HG02884 (cell line): ENCODE measurements around the gene PPP4R2.
"Not testable (repeated sequence)": the region's sequence is repeated elsewhere in the genome, so short reads cannot be mapped to it uniquely, and the experiment has no call there.

Experiments
- ATAC-seq: cut with Tn5 transposase; IDR thresholded peaks from one replicate; pipeline ENCODE4 v1.9.1; 2021; ENCODE audit warnings: mild to moderate bottlenecking, moderate library complexity; ENCODE audit not compliant: unreplicated experiment

Gene PPP4R2

GRCh38 chr3:73021301-73021835, 24.8 kb downstream of the PPP4R2 start:
- no peak for ATAC-seq

- no peak for ATAC-seq
Observed at GRCh38 chr3:73024836-73025235, 28.2 kb downstream of the PPP4R2 start.

GRCh38 chr3:73026111-73026759, 29.6 kb downstream of the PPP4R2 start:
- ATAC-seq, result no peak

GRCh38 chr3:73026760-73027113, 30.1 kb downstream of the PPP4R2 start:
- ATAC-seq, result no peak

- ATAC-seq, result no peak
Observed at GRCh38 chr3:73028803-73029202, 32.2 kb downstream of the PPP4R2 start.

DNA sequence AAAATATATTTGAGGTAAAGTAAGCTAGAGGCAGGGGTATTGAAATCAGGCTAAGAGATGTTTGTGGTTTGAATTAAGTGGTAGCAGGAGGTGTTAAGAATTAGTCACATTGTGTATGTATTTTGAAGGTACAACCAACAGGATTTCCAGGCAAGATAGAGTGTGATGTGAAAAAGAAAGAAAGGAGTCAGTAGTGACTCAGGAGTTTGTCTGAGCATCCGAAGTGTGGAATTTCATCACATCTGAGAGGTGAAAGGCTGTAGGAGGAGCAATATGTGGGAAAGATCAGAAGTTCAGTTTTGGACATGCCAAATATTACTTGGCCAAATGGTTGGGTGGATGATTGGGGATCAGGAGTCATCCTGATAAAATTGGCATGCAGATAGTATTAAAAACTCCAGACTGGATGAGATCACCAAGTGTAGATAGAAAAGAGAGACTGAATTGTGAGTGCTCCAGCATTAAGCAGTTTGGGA, 32.7 kb downstream of the PPP4R2 start:
- no peak for ATAC-seq

DNA sequence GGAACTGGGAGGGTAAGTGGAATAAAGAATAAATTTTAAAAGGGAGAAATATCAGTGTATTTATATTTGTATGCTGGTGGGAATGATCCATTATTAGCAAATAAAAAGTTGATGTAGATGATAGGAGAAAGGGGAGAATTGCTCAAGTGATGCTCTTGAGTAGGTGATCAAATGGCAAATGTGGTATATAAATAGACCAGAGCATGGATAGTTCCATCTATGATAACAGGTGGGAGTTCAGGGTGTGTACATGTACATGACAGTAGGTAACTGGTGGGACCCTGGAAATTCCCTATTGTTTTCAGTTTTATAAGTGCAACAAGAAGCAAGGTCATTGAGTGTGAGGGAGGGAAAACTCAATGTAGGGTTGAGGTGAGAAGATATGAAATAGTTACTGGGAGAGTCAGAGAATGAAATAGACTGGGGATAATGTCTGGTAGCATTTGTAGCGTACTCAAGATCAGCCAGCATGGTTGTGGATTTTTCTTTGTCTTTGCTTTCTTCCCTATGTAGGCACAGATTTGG, 33.5 kb downstream of the PPP4R2 start:
- ATAC-seq, result no peak

DNA sequence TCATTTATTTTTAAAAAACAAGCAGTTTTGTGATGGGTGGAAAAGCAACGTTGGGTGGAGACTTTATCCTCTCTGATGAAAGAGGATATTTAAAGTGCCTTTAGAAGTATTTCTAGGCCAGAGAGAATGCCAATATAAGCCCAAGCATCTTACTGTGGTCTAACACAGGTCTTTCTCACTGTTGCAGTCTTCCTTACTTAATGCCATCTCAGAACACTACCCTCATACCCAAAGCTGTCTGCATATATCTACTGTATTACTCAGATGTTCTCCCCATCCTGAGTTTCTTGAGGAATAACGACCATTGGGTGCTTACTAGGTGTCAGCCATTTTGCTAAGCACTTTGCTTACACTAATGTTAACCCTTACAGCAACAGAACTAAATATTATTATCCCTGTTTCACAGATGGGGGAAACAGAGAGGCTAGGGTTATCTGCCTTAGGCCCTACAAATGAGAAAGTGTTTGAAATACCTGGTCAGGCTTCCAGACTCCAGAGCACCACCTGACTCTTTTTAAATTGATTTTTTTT, 35.0 kb downstream of the PPP4R2 start:
- ATAC-seq, result no peak

GRCh38 chr3:73036694-73037591, 40.3 kb downstream of the PPP4R2 start:
- no peak for ATAC-seq

GRCh38 chr3:73041537-73041936, 44.9 kb downstream of the PPP4R2 start:
- no peak for ATAC-seq

- ATAC-seq, result no peak
Observed at GRCh38 chr3:73043414-73043813, 46.8 kb downstream of the PPP4R2 start.

- ATAC-seq, result no peak
Observed at GRCh38 chr3:73045391-73045790, 48.8 kb downstream of the PPP4R2 start.

- no peak for ATAC-seq
Observed at GRCh38 chr3:73046195-73046594, 49.6 kb downstream of the PPP4R2 start.

DNA sequence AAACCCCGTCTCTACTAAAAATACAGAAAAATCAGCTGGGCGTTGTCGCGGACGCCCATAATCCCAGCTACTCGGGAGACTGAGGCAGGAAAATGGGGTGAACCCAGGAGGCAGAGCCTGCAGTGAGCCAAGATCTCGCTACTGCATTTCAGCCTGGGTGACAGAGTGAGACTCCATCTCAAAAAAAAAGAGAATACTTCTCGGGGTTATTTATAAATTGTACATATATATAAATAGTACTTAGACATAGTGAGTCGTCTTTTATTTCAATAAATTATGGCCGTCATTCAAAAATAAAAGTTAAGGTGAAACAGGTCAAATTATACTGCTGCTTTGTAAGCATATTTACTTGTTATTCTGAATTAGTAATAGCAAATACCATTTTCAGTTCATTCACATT, 52.7 kb downstream of the PPP4R2 start:
- no peak for ATAC-seq

- ATAC-seq, result no peak
Observed at GRCh38 chr3:73052857-73053256, 56.2 kb downstream of the PPP4R2 start.

DNA sequence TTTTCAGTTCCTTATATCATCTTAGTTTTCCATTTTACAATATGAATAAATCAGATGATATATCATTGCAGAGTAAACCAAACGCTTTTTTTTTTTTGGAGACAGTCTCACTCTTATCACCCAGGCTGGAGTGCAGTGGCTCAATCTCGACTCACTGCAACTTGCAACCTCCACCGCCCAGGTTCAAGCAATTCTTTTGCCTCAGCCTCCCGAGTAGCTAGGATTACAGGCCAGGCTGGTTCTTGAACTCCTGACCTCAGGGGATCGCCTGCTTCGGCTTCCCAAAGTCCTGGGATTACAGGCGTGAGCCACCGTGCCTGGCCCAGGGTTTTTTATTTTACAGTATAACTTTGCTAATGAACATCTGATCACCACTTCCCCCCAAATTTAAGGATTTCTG, 59.0 kb downstream of the PPP4R2 start:
- ATAC-seq, result no peak

GRCh38 chr3:73056014-73056844, 59.6 kb downstream of the PPP4R2 start:
- ATAC-seq, result no peak

DNA sequence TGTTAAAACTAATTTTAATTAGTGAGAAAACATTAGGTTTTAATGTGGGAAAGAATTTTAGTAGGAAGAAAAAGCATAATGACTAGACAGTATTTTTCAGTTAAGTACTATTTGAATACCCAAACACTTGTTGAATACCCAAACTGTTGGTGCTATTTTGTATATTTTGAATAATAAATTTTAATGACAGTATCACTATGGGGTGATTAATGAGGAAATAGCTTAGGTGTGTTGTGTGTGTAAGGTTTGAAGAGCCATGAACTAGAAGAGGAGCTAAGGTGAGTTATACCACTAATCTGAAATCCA, 60.2 kb downstream of the PPP4R2 start:
- no peak for ATAC-seq

- no peak for ATAC-seq
Observed at GRCh38 chr3:73060302-73060723, 63.7 kb downstream of the PPP4R2 start.

DNA sequence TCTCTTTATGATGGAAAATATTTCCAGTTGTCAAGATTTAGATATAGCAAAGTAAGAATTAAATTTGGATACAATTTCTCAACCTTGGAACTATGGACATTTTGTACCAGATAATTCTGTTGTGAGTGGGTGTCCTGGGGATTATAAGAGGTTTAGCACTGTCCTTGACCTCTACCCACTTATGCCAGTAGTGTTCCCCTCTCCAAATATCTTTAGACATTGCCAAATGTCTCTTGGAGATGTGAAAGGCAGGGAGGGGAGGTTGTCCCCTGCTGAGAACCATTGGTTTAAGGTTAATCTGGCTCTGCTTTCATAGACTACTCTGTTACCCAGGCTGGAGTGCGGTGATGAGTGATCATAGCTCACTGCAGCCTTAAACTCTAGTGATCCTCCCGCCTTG, 64.8 kb downstream of the PPP4R2 start, which contains the start of gene EBLN2:
TSS of gene EBLN2 (plus strand) at position 244 of the 400 bp plus-strand sequence. CDS start 423 bp downstream, outside the sequence.
- ATAC-seq, result no peak

- not testable (repeated sequence) for ATAC-seq
Observed at GRCh38 chr3:73066243-73066642, 69.6 kb downstream of the PPP4R2 start.
